Upper lobe of left lung (tissue), 4 donors: ENCODE data around the gene LRRC14B.
"Not testable (repeated sequence)": the region's sequence is repeated elsewhere in the genome, so short reads cannot be mapped to it uniquely, and the experiment has no call there.

Source experiments
- CTCF ChIP-seq, 6 experiments: fragments of 450-650 bp in 4 of 6; fragments of 200-600 bp in 2 of 6; sonication (generic) in 2 of 6; IDR thresholded peaks; one replicate each; pipeline ENCODE4 v1.5.1; 2016 to 2019; ENCODE audit warnings: antibody characterized with exemption in 6 of 6
- POLR2A ChIP-seq, 4 donors: fragments of 450-650 bp; IDR thresholded peaks; one replicate each; pipeline ENCODE4 v1.5.1; 2016 to 2017; ENCODE audit warnings: antibody characterized with exemption in 4 of 4, mild to moderate bottlenecking in 2 of 4
- POLR2AphosphoS5 ChIP-seq, 2 donors: sonication (generic); formaldehyde crosslinking; IDR thresholded peaks; one replicate each; pipeline ENCODE4 v1.5.1; 2017; ENCODE audit warnings: antibody characterized with exemption in 2 of 2

DNA sequence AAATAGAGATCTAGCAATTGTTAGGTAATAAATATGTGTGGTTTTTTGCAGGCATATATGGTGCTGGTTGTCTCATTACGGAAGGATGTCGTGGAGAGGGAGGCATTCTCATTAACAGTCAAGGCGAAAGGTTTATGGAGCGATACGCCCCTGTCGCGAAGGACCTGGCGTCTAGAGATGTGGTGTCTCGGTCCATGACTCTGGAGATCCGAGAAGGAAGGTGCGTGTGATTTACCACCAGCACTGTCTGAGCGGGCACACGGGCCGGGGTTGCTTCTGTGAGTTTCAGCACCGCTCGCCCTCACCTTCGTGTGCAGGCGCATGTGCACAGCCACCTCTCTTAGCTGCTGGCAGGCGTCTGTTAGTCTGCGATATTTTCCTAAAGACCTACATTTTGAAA is 42.1 kb downstream of the LRRC14B start:
- not testable (repeated sequence) for TF ChIP-seq CTCF, POLR2A, POLR2AphosphoS5 (IDR thresholded peaks at IDR 0.05)
